ENCODE measurements around the gene ZFP3. TPM values are rescaled to one million over a fixed set of nuclear protein-coding genes. Genes with fewer than 3 reads are reported as not detected.
"Not testable (repeated sequence)": the region's sequence is repeated elsewhere in the genome, so short reads cannot be mapped to it uniquely, and the experiment has no call there.

Gene ZFP3
- total RNA-seq, 1 experiment from 2014 or later, result 0.17 TPM

- DNase-seq (ENCODE audit: low read depth), result not testable (repeated sequence)
These were observed 46.6 kb downstream of the ZFP3 start for GRCh38 chr17:5124896-5125295.

DNA sequence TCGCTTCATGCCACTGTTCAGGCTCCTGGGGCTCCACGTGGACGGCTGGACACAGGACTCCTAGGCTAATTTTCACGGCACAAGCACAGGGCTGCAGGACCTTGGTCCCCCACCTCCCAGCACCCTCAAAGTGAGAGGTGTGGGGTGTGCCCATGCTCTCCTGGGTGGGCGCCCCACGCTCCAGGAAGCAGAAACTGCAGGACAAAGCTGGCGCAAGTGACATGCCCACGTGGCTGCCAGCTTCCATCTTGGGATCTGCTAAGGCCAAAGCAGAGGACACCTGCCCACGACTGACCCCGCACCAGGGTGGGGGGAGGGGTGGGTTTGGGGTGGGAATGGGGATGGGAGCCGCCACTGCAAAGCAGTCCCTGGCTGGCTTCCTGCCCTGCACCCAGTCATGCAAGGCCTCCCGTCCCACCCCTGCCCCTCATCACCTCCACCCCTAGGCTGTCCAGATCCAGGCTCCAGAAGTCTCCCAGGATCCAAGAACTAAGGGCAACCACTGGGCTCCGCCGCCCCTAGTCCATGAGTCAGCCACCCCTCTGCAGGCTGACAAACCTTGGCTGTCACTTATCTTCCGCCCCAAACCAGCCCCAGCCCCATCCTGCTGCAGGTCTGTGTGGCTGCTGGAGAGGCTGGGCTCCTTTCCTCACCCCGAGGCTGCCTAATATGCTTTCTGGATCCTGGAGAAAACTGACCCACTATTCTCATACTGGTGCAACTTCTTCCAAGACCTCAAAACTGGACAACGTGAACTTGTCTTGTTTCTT, 48.6 kb downstream of the ZFP3 start:
- no peak for DNase-seq (ENCODE audit: low read depth)

- no peak for DNase-seq (ENCODE audit: low read depth)
These were observed 49.6 kb downstream of the ZFP3 start for GRCh38 chr17:5127910-5128309.

DNA sequence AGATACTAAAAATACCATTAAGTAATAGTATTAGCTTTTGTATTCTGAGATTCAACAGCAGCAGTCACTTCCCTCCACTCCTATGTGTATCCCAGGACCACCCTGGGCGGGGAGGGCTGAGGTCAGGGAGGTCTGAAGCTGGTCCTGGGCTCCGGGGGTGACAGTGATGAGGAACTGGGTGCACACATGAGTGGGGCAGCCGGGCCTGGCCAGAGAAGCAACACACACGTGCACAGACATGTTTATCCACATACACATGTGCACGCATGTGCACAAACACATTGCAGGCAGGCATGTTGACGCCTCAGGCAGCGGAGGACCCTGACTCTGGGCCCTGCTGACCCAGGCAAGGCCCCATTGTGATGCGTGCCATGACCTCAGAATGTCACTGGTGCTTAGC, 50.1 kb downstream of the ZFP3 start:
- not testable (repeated sequence) for DNase-seq (ENCODE audit: low read depth)

DNA sequence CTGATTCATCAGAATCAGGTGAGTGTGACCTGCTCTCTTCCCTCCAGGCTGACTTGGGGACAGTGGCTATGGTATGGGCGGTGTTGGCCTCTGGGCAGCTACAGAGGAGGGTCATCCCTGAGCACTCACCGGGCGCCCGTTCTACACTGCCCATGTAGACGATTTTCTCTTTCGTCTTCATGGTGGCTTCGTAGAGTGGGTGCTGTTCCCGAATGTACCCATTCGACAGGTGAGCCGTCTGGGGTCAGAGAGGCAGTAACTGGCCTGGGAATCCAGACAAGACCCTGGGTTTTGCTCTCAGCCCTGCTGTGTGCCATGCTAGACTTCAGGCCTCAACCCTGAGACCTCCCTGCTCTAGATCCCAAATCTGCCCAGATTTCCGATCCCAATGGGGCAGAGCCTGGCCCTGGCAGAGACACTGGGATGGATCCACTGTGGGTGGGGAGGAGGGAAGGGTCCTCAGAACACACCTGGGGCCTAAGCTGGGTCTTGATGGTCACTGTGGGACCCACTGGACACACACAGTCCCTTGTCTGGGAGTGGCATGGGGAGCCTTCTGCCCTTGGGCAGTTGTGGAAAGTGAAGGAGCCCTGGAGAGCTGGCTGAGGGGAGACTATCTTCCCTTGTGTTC, 50.8 kb downstream of the ZFP3 start:
- no peak for DNase-seq (ENCODE audit: low read depth)

DNA sequence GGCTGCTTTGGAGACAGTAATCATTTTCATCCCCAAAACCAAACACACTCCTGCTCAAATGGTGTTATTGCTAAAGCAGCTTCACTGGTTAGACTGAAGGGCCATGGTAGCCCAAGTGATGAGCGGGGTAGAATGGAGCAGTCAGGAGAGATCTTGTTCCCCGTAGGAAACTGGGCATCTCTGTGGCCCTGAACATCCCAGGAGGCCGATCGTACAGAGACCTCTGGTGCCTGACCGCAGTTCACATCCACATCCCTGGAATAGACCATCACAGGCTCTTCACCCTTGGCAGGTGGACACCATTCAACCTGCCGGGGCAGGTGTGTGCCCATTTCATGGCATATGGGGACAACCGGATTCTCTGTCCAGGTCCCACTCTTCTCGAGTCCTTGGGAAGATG, 51.5 kb downstream of the ZFP3 start:
- DNase-seq (ENCODE audit: low read depth), result not testable (repeated sequence)

GRCh38 chr17:5130261-5130660, 52.0 kb downstream of the ZFP3 start:
- not testable (repeated sequence) for DNase-seq (ENCODE audit: low read depth)

DNA sequence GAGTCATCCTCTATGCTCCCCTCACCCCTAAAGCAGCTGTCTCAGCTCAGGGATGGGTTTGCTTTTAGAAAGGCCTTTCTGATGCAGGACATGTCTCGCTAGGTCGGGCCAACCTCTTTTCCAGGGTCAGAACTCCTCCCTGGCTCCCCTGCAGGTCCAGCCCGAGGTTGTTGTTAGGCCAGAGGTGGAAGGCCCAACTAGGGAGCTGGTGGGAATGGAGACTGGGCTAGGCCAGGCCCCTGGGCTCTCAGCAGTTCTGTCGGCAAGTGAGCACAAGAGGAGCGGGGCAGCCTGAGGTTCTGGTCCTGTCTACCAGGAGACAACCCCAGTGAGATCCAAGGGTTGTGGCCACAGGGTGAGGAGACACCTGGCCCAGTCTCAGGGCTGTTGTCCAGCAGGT, 52.4 kb downstream of the ZFP3 start:
- DNase-seq (ENCODE audit: low read depth), result not testable (repeated sequence)

- DNase-seq (ENCODE audit: low read depth), result no peak
These were observed 53.0 kb downstream of the ZFP3 start for GRCh38 chr17:5131146-5131715.

DNA sequence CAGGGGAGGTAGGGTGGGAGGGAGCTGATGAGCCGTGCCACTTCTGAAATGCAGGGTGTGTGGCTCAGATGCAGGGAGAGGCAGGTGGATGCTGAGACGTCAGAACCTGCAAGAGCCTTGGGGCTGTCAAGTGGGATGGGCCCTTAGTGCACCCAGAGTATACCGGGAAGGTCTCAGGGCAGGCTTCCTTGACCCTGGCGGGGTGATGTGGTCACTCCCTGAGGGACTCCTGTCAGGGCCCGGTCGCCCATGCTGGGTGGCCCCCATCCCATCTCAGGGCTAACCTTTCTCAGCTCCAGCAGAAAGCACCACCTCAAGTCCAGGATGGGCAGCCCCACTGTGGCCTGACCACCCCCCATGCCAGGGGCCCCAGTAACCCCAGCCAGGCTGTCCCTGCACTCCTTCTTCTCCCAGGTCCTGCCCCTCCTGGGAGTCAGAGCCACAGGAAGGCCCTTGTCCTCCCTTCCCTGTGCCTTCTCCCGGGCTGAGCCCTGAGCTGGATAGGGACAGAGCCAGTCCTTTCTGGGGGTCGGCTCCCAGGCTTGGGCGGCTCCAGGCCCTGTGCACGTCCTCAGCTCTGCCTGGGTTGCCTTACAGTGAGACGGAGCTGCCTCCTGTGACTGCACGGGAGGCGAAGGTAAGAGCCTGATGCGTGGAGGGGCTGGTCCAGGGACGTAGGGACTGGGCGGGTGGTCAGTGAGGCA, 53.7 kb downstream of the ZFP3 start:
- not testable (repeated sequence) for DNase-seq (ENCODE audit: low read depth)

- DNase-seq (ENCODE audit: low read depth), result not testable (repeated sequence)
These were observed 54.4 kb downstream of the ZFP3 start for GRCh38 chr17:5132503-5133225.

GRCh38 chr17:5133311-5133710, 55.0 kb downstream of the ZFP3 start:
- DNase-seq (ENCODE audit: low read depth), result no peak

GRCh38 chr17:5133961-5134360, 55.7 kb downstream of the ZFP3 start:
- DNase-seq (ENCODE audit: low read depth), result not testable (repeated sequence)

DNA sequence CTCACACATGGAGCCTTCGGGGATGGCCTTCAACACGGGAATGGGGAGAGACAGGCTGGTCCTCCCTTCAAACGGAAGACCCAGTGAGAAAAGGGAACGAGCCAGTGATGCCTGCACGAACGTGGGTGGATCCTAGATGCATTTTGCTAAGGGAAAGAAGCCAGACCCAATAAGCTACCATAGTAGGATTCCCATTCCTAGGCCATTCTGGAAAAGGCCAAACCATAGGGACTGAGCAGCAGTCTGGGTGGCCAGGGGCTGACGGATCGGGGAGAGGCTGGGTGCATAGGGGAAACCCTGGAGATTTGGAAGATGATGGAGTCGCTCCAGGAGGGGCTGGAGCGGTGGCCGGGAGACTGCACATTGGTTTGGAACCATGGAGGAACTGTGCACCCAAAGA, 56.3 kb downstream of the ZFP3 start:
- not testable (repeated sequence) for DNase-seq (ENCODE audit: low read depth)

- DNase-seq (ENCODE audit: low read depth), result not testable (repeated sequence)
These were observed 57.0 kb downstream of the ZFP3 start for GRCh38 chr17:5135131-5135712.

DNA sequence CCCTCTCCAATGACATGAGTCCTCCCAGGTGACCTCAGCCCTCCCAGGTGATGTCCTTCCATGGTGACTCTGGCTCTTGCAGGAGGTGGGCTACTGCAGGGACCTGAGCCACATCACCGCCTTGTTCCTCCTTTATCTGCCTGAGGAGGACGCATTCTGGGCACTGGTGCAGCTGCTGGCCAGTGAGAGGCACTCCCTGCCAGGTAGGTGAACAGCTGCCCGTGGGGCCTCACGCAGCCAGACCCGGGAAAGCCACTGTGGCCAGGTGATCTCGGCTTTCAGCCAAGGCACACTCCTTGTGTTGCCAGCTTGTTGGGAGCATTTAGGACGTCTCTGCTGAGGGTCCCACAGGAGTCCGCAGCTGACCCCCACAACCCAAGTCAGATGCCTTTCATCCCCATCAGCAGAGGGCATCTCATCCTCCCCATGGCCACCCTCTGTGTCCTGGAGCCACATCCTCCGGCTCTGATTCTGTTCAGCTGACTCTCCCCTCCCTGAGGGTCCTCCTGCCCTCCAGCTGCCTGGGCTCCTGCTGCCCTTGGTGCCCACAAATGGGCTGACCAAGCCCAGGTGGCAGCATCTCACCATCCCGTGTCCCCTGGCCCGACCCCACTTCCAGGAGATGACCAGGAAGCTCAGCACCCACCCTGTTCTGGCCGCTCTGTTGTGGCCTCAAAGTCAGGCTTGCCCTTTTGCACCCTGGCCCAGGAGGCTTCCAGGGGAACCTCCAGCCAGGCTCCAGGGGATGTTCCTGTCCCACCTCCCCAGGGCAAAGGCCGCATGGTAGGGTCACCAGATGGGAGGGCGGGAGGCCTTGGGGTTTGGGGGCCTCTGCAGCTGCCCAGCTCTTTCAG, 57.7 kb downstream of the ZFP3 start:
- DNase-seq (ENCODE audit: low read depth), result no peak

DNA sequence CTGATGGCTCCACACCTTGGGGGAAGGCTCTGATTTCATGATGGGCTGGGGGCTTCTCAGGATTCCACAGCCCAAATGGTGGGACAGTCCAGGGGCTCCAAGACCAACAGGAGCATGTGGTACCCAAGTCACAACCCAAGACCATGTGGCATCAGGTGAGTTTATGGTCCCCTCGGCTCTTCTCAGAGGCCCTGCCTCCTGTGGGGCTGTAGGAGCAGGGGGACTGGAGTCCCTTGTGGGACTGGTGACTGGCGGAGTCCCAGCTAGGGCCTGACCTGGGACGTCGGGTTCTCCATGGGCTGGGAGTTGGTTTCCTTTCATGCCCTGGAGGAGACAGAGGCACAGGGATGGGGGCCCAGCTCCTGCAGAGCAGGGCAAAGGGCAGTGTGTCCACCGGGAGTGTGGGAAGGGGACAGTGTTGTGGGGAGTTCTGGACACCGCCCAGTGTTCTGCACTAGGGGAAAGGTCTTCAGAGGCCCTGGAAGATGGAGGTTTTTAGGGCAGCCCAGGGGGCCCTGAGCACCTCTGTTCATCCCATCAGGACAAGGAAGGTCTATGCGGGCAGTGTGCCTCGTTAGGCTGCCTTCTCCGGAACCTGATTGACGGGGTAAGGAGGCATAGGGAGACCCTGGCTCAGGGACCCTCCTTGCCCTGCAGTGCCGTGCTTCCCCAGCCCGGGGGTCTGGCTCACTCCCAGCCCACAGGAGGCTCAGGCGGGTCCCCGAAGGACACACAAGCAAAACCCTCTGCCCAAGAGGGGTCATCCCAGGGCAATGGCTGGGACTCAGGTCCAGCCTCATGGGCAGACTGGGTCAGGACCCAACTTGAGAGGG, 58.5 kb downstream of the ZFP3 start:
- not testable (repeated sequence) for DNase-seq (ENCODE audit: low read depth)

DNA sequence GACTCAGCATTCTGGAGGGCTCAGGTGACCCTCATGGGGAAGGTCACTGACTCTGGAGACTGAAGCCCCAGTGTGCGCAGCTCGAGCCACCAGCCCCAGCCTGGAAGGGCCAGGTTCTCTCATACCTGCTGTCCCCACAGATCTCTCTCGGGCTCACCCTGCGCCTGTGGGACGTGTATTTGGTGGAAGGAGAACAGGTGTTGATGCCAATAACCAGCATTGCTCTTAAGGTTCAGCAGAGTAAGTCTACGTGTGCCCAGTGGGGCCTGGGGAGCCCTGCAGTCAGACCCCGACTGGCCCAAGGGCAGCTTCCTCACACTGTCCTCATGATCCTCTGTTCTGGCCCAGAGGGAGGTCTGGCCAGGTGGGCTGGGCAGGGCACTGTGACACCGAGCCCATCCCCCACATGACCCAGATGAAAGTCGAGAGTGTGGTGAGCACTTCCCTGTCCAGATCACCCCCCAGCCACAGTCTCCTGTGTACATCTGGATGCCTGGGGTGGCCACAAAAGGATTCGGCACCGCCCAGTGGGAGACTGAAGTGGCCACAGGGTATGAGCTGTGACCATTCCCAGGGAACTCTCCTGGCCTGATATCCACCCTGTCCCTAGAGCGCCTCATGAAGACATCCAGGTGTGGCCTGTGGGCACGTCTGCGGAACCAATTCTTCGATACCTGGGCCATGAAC, 59.4 kb downstream of the ZFP3 start:
- not testable (repeated sequence) for DNase-seq (ENCODE audit: low read depth)

DNA sequence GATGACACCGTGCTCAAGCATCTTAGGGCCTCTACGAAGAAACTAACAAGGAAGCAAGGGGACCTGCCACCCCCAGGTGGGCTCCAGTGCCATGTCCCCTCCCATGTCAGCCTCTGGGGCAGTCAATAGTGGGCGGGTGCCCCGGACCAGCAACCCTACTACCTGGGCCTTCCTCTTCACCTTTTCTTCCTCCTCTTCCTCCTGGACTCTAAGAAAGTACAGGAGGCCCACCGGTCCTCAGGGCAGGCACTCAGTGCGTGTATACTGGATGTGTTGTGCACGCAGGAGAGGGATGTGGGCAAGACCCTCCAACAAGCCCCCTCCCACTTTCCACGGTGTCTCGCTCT, 59.9 kb downstream of the ZFP3 start:
- not testable (repeated sequence) for DNase-seq (ENCODE audit: low read depth)
